ENCODE data around the gene IL22. TPM values are rescaled to one million over a fixed set of nuclear protein-coding genes. Genes with fewer than 3 reads are reported as not detected.

Gene IL22
- total and polyA plus RNA-seq, 2 of the 8 experiments (the other 6 are each of a cell fraction or from before 2014, with no cell fraction given): not detected

- no peak for TF ChIP-seq CHD2 (IDR thresholded peaks at IDR 0.05; ENCODE audit: low read length)
- TF ChIP-seq BACH1 (IDR thresholded peaks at IDR 0.05; ENCODE audit: low read length): no peak
These were observed 36.7 kb upstream of the IL22 start (continued) for GRCh38 chr12:68290126-68290525.
